ENCODE data around the gene ELL3. TPM values are rescaled to one million over a fixed set of nuclear protein-coding genes. Genes with fewer than 3 reads are reported as not detected.
A peak's percentile ranks its signal among the peaks of the same experiment; 100 is the strongest.
"Not testable (repeated sequence)": the region's sequence is repeated elsewhere in the genome, so short reads cannot be mapped to it uniquely, and the experiment has no call there.

The ELL3 gene
- total and polyA plus RNA-seq, 2 experiments from 2014 or later, result 5.0 to 6.4 TPM

DNA sequence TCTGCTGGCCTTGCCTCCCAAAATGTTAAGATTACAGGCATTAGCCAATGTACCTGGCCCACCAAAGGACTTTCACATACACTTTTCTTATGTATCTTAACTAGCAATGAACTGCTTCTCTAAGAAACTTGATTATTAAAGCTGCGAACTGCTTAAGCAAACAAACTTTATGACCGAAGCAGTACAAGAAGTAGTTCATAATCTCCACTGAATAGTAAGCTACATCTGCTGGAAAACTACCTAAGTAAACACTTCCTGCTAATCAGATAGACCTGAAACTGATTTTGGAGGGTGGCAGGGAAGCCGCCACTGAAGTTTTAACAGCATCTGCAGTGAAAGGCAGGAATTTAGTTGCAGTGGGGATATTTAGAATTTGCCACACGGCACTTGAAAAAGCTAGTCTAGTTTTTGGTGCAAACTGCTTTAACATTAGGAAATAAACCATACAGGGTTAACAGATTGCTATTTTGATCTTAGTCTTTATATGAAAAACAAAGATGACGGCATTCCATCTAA, 31.7 kb upstream of the ELL3 start:
- Histone ChIP-seq H3K27me3 (no peaks in the 10 kb centered on the region), H3K4me2 (no peak overlapping the region), H2AFZ (no peak overlapping the region), H3K9me2 (replicated peaks; ENCODE audit: insufficient read depth) (no peaks in the 10 kb centered on the region), H3K36me3 (replicated peaks; ENCODE audit: insufficient read depth, low read depth) (no peaks in the 10 kb centered on the region), H3K4me3 (no peak overlapping the region), H3K4me1 (ENCODE audit: insufficient read depth) (no peaks in the 10 kb centered on the region), H3K9me3 (ENCODE audit: low read depth) (no peaks in the 10 kb centered on the region), H3K79me2 (no peaks in the 10 kb centered on the region), H4K20me1 (ENCODE audit: insufficient read depth, poor library complexity, severe bottlenecking) (no peaks in the 10 kb centered on the region), H3K27ac (no peak overlapping the region)
- 91% methylated on average over 5 of the region's 5 CpGs for WGBS (ENCODE audit: low lambda C conversion rate, missing lambda C conversion rate)
- DNase-seq (ENCODE audit: low spot score), result no peak
- TF ChIP-seq, protein P1, sequence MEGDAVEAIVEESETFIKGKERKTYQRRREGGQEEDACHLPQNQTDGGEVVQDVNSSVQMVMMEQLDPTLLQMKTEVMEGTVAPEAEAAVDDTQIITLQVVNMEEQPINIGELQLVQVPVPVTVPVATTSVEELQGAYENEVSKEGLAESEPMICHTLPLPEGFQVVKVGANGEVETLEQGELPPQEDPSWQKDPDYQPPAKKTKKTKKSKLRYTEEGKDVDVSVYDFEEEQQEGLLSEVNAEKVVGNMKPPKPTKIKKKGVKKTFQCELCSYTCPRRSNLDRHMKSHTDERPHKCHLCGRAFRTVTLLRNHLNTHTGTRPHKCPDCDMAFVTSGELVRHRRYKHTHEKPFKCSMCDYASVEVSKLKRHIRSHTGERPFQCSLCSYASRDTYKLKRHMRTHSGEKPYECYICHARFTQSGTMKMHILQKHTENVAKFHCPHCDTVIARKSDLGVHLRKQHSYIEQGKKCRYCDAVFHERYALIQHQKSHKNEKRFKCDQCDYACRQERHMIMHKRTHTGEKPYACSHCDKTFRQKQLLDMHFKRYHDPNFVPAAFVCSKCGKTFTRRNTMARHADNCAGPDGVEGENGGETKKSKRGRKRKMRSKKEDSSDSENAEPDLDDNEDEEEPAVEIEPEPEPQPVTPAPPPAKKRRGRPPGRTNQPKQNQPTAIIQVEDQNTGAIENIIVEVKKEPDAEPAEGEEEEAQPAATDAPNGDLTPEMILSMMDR (IDR thresholded peaks at IDR 0.05; ENCODE audit: poor library complexity), result no peak
- TF ChIP-seq EZH2 (IDR thresholded peaks at IDR 0.05; ENCODE audit: borderline replicate concordance) (no peak), EZH2phosphoT487 (IDR thresholded peaks at IDR 0.05; ENCODE audit: low read depth, severe bottlenecking, unreplicated experiment) (no peak)

DNA sequence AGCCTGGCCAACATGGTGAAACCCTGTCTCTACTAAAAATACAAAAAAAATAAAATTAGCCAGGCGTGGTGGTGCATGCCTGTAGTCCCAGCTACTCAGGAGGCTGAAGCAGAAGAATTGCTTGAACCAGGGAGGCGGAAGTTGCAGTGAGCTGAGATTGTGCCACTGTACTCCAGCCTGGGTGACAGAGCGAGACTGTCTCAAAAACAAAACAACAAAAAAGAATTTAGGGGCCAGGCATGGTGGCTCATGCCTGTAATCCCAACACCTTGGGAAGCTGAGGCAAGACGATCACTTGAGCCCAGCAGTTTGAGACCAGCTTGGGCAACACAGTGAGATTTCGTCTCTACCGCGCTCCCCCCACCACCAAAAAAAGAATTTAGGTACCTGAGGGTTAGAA, 25.9 kb upstream of the ELL3 start:
- 96% methylated on average over 7 of the region's 7 CpGs for WGBS (ENCODE audit: low lambda C conversion rate, missing lambda C conversion rate)
- not testable (repeated sequence) for H3K36me3 ChIP-seq (replicated peaks; ENCODE audit: insufficient read depth, low read depth)

DNA sequence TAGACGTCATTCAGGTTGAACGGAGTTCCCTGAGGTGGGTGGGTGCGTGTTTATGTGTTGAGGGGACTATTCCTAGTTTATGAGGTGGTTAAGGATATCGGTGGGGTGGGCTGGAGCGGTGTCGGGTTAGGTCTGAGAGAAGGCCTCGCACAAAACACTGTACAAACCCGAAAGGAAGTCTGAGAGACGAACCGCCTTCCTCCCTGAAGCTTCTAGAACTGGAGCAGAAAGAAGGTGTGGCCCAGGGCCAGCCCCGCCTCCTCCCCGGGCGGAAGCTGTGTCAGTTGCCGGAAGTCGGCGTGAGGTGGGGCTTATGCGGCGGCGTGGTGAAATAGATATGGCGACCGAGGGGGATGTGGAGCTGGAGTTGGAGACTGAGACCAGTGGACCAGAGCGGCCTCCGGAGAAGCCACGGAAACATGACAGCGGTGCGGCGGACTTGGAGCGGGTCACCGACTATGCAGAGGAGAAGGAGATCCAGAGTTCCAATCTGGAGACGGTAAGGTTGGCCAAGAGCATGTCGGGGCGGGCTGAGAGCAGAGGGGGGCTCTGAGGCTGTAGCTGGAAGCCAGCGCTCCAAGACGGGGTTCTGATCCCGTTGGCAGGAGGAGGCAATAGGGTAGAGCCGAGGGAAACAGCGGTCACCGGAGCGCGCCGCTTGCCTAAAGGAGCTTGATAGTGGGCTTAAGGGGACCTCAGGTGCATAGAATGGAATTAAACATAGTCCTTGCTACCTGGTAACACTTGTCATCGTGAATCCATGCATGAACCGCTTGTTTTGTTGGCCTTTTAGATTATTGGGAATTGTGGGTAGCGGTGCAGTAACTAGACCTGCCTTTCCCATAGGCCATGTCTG, 23.7 kb upstream of the ELL3 start, which contains the start of gene HYPK:
HYPK (plus strand) TSS at position 314 of the 856 bp plus-strand sequence; CDS start at position 338, 24 bp downstream.
- peak within 1 kb of the TSS; percentile 90 for H3K4me2 ChIP-seq
- peaks cover 20% of the 10 kb centered on the region for H3K79me2 ChIP-seq
- H4K20me1 ChIP-seq (ENCODE audit: insufficient read depth, poor library complexity, severe bottlenecking), result no peaks in the 10 kb centered on the region
- H2AFZ ChIP-seq, result peak within 1 kb of the TSS; percentile 62
- peak within 1 kb of the TSS; percentile 70 for H3K4me3 ChIP-seq
- 9% methylated on average over 44 of the region's 44 CpGs for WGBS (ENCODE audit: low lambda C conversion rate, missing lambda C conversion rate)
- TF ChIP-seq EZH2 (IDR thresholded peaks at IDR 0.05; ENCODE audit: borderline replicate concordance) (no peak), EZH2phosphoT487 (IDR thresholded peaks at IDR 0.05; ENCODE audit: low read depth, severe bottlenecking, unreplicated experiment) (no peak)
- TF ChIP-seq, protein P1 (IDR thresholded peaks at IDR 0.05; ENCODE audit: poor library complexity), result no peak
- no peaks in the 10 kb centered on the region for H3K9me3 ChIP-seq (ENCODE audit: low read depth)
- H3K27ac ChIP-seq, result peak within 1 kb of the TSS; percentile 94
- H3K27me3 ChIP-seq, result no peaks in the 10 kb centered on the region
- peak; percentile 95 for DNase-seq (ENCODE audit: low spot score)
- H3K4me1 ChIP-seq (ENCODE audit: insufficient read depth), result peaks cover 28% of the 10 kb centered on the region
- H3K9me2 ChIP-seq (replicated peaks; ENCODE audit: insufficient read depth), result no peaks in the 10 kb centered on the region
- no peaks in the 10 kb centered on the region for H3K36me3 ChIP-seq (replicated peaks; ENCODE audit: insufficient read depth, low read depth)

More for the DNA sequence above, 25.9 kb upstream of the ELL3 start:
- H3K9me3 ChIP-seq (ENCODE audit: low read depth); H3K4me3 ChIP-seq; H2AFZ ChIP-seq; H3K9me2 ChIP-seq (replicated peaks; ENCODE audit: insufficient read depth); H3K27me3 ChIP-seq; H3K27ac ChIP-seq; H3K4me2 ChIP-seq; H4K20me1 ChIP-seq (ENCODE audit: insufficient read depth, poor library complexity, severe bottlenecking); DNase-seq (ENCODE audit: low spot score): not testable (repeated sequence)
- H3K4me1 ChIP-seq (ENCODE audit: insufficient read depth), result peaks cover 24% of the 10 kb centered on the region
- H3K79me2 ChIP-seq, result peaks cover 16% of the 10 kb centered on the region

DNA sequence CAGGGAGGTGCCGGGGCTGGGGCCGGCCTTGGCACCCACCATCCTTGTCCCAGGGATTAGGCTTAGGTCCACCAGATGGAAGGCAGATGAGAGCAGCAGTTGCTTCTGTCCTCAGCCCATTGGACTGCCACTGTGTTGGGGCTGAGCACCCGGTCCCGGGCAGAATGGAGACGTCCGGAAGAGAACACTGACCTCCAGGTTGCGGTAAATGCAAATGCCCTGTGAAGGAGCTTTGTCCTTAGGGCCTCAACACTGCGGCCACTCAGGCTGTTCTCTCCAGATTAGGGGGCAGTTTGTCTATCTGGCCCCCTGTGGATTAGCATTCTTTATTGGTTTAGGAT, 23.1 kb upstream of the ELL3 start, which contains the start of gene SERINC4:
SERINC4 (minus strand) TSS at position 276 of the 341 bp plus-strand sequence; CDS start at position 42, 234 bp downstream.
- Histone ChIP-seq H3K4me2 (peak within 1 kb of the TSS; percentile 90), H3K36me3 (replicated peaks; ENCODE audit: insufficient read depth, low read depth) (no peaks in the 10 kb centered on the region), H4K20me1 (ENCODE audit: insufficient read depth, poor library complexity, severe bottlenecking) (no peaks in the 10 kb centered on the region), H3K4me3 (peak within 1 kb of the TSS; percentile 70), H3K27ac (peak within 1 kb of the TSS; percentile 94), H3K9me2 (replicated peaks; ENCODE audit: insufficient read depth) (no peaks in the 10 kb centered on the region), H3K4me1 (ENCODE audit: insufficient read depth) (peaks cover 31% of the 10 kb centered on the region), H3K79me2 (peaks cover 26% of the 10 kb centered on the region), H3K27me3 (no peaks in the 10 kb centered on the region), H3K9me3 (ENCODE audit: low read depth) (no peaks in the 10 kb centered on the region), H2AFZ (peak within 1 kb of the TSS; percentile 62)
- 91% methylated on average over 8 of the region's 8 CpGs for WGBS (ENCODE audit: low lambda C conversion rate, missing lambda C conversion rate)
- no peak for TF ChIP-seq EZH2 (IDR thresholded peaks at IDR 0.05; ENCODE audit: borderline replicate concordance)
- TF ChIP-seq, protein P1 (IDR thresholded peaks at IDR 0.05; ENCODE audit: poor library complexity), result no peak
- TF ChIP-seq EZH2phosphoT487 (IDR thresholded peaks at IDR 0.05; ENCODE audit: low read depth, severe bottlenecking, unreplicated experiment), result no peak
- DNase-seq (ENCODE audit: low spot score), result no peak

Data from hepatocyte (in vitro differentiated cells).